ENCODE results near the gene CTBP2. TPM values are rescaled to one million over a fixed set of nuclear protein-coding genes. Genes with fewer than 3 reads are reported as not detected.

The CTBP2 gene
- total and polyA plus RNA-seq, 2 of the 13 experiments (the other 11 are each of a cell fraction or from before 2014, with no cell fraction given) = 0.08 TPM; not detected in 1

DNA sequence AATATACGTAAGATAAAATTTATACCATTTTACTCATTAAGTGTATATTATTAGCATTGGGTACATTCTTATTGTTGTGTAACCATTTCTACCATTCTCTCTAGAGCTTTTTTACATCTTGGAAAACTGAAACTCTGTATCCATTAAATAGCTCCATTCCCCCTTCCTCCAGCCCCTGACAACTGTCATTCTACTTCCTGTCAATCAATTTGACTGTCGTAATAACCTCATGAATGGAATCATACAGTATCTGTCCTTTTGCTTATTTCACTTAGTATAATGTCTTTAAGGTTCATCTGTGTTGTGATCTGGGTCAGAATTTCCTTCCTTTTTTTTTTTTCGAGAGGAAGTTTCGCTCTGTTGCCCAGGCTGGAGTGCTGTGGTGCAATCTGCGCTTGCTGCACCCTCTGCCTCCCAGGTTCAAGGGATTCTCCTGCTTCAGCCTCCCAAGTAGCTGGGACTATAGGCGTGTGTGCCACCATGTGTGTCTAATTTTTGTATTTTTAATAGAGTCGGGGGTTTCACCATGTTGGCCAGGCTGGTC lies 202.9 kb downstream of the CTBP2 start:
- no peak overlapping the region for H3K9ac ChIP-seq (ENCODE audit: insufficient read depth, low read depth, low read length)
- CTCF ChIA-PET (ENCODE audit: low intra/inter-chr PET ratio, low total read pairs) = no interaction called here
- BruUV-seq (replicated peaks) = no TSS peak
- peaks cover 13% of the 10 kb centered on the region for H3K4me1 ChIP-seq (ENCODE audit: insufficient read depth, low read length)
- in situ Hi-C loops (cut with HindIII; ENCODE audit: extremely low pct_ligation_motif_present, low pct_unique_long_range_greater_than_20kb) = no loop called here
- no peaks in the 10 kb centered on the region; a peak in 1 of 5 replicates for H3K27me3 ChIP-seq (ENCODE audit: control insufficient read depth in 1 of 2, insufficient read depth in 2 of 2, low read length in 2 of 2)
- POLR2A ChIA-PET = no interaction called here
- intact Hi-C loops (cut with micrococcal nuclease; ENCODE audit: unreplicated experiment) = no loop called here
- WGBS (ENCODE audit: low lambda C conversion rate) = 99% methylated on average over 7 of the region's 7 CpGs
- no peak for TF ChIP-seq ZNF557 (CRISPR knock-in tag; IDR thresholded peaks at IDR 0.05)
- no peak for TF ChIP-seq RFXAP (CRISPR knock-in tag; IDR thresholded peaks at IDR 0.05; ENCODE audit: borderline replicate concordance)
- no peak for TF ChIP-seq EEA1 (CRISPR knock-in tag; IDR thresholded peaks at IDR 0.05; ENCODE audit: borderline replicate concordance)
- no peak for TF ChIP-seq PITX1 (CRISPR knock-in tag; IDR thresholded peaks at IDR 0.05)
- TF ChIP-seq REPIN1 (CRISPR knock-in tag; IDR thresholded peaks at IDR 0.05; ENCODE audit: borderline replicate concordance, low read depth) = no peak
- no peak for TF ChIP-seq U2AF2 (IDR thresholded peaks at IDR 0.05; ENCODE audit: low read depth, low read length)
- TF ChIP-seq ARID2 (CRISPR knock-in tag; IDR thresholded peaks at IDR 0.05; ENCODE audit: borderline replicate concordance) = no peak
- TF ChIP-seq MXD4 (CRISPR knock-in tag; IDR thresholded peaks at IDR 0.05) = no peak
- TF ChIP-seq, protein P1, sequence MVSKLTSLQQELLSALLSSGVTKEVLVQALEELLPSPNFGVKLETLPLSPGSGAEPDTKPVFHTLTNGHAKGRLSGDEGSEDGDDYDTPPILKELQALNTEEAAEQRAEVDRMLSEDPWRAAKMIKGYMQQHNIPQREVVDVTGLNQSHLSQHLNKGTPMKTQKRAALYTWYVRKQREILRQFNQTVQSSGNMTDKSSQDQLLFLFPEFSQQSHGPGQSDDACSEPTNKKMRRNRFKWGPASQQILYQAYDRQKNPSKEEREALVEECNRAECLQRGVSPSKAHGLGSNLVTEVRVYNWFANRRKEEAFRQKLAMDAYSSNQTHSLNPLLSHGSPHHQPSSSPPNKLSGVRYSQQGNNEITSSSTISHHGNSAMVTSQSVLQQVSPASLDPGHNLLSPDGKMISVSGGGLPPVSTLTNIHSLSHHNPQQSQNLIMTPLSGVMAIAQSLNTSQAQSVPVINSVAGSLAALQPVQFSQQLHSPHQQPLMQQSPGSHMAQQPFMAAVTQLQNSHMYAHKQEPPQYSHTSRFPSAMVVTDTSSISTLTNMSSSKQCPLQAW (CRISPR knock-in tag; IDR thresholded peaks at IDR 0.05) = no peak
- no peak for TF ChIP-seq PRPF4 (IDR thresholded peaks at IDR 0.05; ENCODE audit: low read depth, low read length, poor library complexity, severe bottlenecking)
- no peak for TF ChIP-seq ZNF772 (CRISPR knock-in tag; IDR thresholded peaks at IDR 0.05)
- no peak for TF ChIP-seq FOSL2 (CRISPR knock-in tag; IDR thresholded peaks at IDR 0.05)
- TF ChIP-seq ZSCAN31 (CRISPR knock-in tag; IDR thresholded peaks at IDR 0.05; ENCODE audit: low read depth) = no peak
- no peak for TF ChIP-seq PTBP1 (IDR thresholded peaks at IDR 0.05; ENCODE audit: low read depth, low read length, poor library complexity, severe bottlenecking)
- H3K36me3 ChIP-seq (replicated peaks in 1 of 2; ENCODE audit: control insufficient read depth in 1 of 2, insufficient read depth in 2 of 2, low read length in 2 of 2) = no peaks in the 10 kb centered on the region; a peak in 2 of 5 replicates
- H4K20me1 ChIP-seq (ENCODE audit: insufficient read depth, low read length) = peaks cover 19% of the 10 kb centered on the region
- no peak overlapping the region for H3K27ac ChIP-seq (ENCODE audit: extremely low read length, insufficient read depth, low read length)
- DNase-seq (ENCODE audit: low spot score) (no peak), FAIRE-seq (no peak), ATAC-seq (no peak)
- H3K4me2 ChIP-seq (ENCODE audit: low read depth, low read length) = no peak overlapping the region
- H2AFZ ChIP-seq (ENCODE audit: low read length) = no peak overlapping the region
- peaks cover 73% of the 10 kb centered on the region for H3K79me2 ChIP-seq (ENCODE audit: insufficient read depth, low read length)
- H3K4me3 ChIP-seq (replicated peaks in 1 of 3; ENCODE audit: insufficient read depth in 1 of 3, low read depth in 2 of 3, low read length in 3 of 3) = no peak overlapping the region
- H3K9me3 ChIP-seq (ENCODE audit: low read length) = no peaks in the 10 kb centered on the region

Data from HepG2 (cell line).